ENCODE data around the gene PKN1.

PKN1 gene

GRCh38 chr19:14404312-14404711 lies 28.8 kb upstream of the PKN1 start:
- H3K4me3 ChIP-seq (ENCODE audit: low read depth, low read length), result no peak overlapping the region
- TF ChIP-seq, protein P1, sequence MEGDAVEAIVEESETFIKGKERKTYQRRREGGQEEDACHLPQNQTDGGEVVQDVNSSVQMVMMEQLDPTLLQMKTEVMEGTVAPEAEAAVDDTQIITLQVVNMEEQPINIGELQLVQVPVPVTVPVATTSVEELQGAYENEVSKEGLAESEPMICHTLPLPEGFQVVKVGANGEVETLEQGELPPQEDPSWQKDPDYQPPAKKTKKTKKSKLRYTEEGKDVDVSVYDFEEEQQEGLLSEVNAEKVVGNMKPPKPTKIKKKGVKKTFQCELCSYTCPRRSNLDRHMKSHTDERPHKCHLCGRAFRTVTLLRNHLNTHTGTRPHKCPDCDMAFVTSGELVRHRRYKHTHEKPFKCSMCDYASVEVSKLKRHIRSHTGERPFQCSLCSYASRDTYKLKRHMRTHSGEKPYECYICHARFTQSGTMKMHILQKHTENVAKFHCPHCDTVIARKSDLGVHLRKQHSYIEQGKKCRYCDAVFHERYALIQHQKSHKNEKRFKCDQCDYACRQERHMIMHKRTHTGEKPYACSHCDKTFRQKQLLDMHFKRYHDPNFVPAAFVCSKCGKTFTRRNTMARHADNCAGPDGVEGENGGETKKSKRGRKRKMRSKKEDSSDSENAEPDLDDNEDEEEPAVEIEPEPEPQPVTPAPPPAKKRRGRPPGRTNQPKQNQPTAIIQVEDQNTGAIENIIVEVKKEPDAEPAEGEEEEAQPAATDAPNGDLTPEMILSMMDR (IDR thresholded peaks at IDR 0.05; ENCODE audit: borderline replicate concordance, insufficient read depth, low read depth, low read length), result no peak

- no peak overlapping the region for H3K4me3 ChIP-seq (ENCODE audit: low read depth, low read length)
- TF ChIP-seq, protein P1 (IDR thresholded peaks at IDR 0.05; ENCODE audit: borderline replicate concordance, insufficient read depth, low read depth, low read length), result no peak
These were observed 27.7 kb upstream of the PKN1 start for GRCh38 chr19:14405380-14405757.

GRCh38 chr19:14405758-14406644 lies 27.1 kb upstream of the PKN1 start:
- H3K4me3 ChIP-seq (ENCODE audit: low read depth, low read length), result no peak overlapping the region
- TF ChIP-seq, protein P1 (IDR thresholded peaks at IDR 0.05; ENCODE audit: borderline replicate concordance, insufficient read depth, low read depth, low read length), result peak; percentile 98

GRCh38 chr19:14406645-14407401 lies 26.3 kb upstream of the PKN1 start:
- no peak overlapping the region for H3K4me3 ChIP-seq (ENCODE audit: low read depth, low read length)

GRCh38 chr19:14407605-14408484 lies 25.3 kb upstream of the PKN1 start:
- TF ChIP-seq, protein P1 (IDR thresholded peaks at IDR 0.05; ENCODE audit: borderline replicate concordance, insufficient read depth, low read depth, low read length), result no peak
- no peak overlapping the region for H3K4me3 ChIP-seq (ENCODE audit: low read depth, low read length)

More at GRCh38 chr19:14406645-14407401, 26.3 kb upstream of the PKN1 start:
- TF ChIP-seq, protein P1 (IDR thresholded peaks at IDR 0.05; ENCODE audit: borderline replicate concordance, insufficient read depth, low read depth, low read length), result no peak

- TF ChIP-seq, protein P1 (IDR thresholded peaks at IDR 0.05; ENCODE audit: borderline replicate concordance, insufficient read depth, low read depth, low read length), result no peak
- H3K4me3 ChIP-seq (ENCODE audit: low read depth, low read length), result no peak overlapping the region
These were observed 24.5 kb upstream of the PKN1 start for GRCh38 chr19:14408491-14409145.

Data from GM12875 (cell line).